ENCODE measurements around the gene GFOD2.

GRCh38 chr16:67667453-67667816 is 51.7 kb downstream of the GFOD2 start:
- no peak for TF ChIP-seq PAX5 (IDR thresholded peaks at IDR 0.05; ENCODE audit: insufficient read depth, low read length, severe bottlenecking)
- no peak for TF ChIP-seq POLR2AphosphoS5 (IDR thresholded peaks at IDR 0.05; ENCODE audit: low read depth, low read length)
- no peak for TF ChIP-seq POLR2A (IDR thresholded peaks at IDR 0.05; ENCODE audit: low read depth, low read length)
